Measurements from ENCODE around the gene IDUA.

GRCh38 chr4:996997-997374 is 10.1 kb downstream of the IDUA start:
- no peak for TF ChIP-seq CTCF (IDR thresholded peaks at IDR 0.05)
- TF ChIP-seq POLR2A (IDR thresholded peaks at IDR 0.05), result no peak
